ENCODE data around the gene MPV17L.

The MPV17L gene

GRCh38 chr16:15461376-15461775 is 65.8 kb downstream of the MPV17L start:
- no peak for DNase-seq (ENCODE audit: low read depth)
- no peak for TF ChIP-seq CTCF (conservative IDR thresholded peaks at IDR 0.05; ENCODE audit: control insufficient read depth, insufficient read depth, low read depth, low read length)

More at GRCh38 chr16:15461376-15461775, 65.8 kb downstream of the MPV17L start:
- H3K4me3 ChIP-seq (ENCODE audit: control insufficient read depth, low read depth, low read length): no peak overlapping the region

Data from fibroblast of mammary gland (primary cell).